T-cell (primary cell): ENCODE measurements around the gene RAB40A. TPM values are rescaled to one million over a fixed set of nuclear protein-coding genes. Genes with fewer than 3 reads are reported as not detected.
A peak's percentile ranks its signal among the peaks of the same experiment; 100 is the strongest.
"Not testable (repeated sequence)": the region's sequence is repeated elsewhere in the genome, so short reads cannot be mapped to it uniquely, and the experiment has no call there.

Source experiments
- ATAC-seq, 4 experiments: fragments of 200-7000 bp in 3 of 4; fragments of 150-1000 bp in 1 of 4; cut with Tn5 transposase; replicated peaks in 1 of 4; 1 replicate in 3 of 4; 2 replicates in 1 of 4; pipeline ENCODE4 v1.10.0; 2021; ENCODE audit warnings: moderate library complexity in 3 of 4, mild to moderate bottlenecking in 2 of 4, moderate number of reproducible peaks in 1 of 4
- CTCF ChIA-PET, 2 donors: fragments of 300-600 bp; sonication (Branson Sonifier 250); formaldehyde crosslinking; loops; one replicate each; lab custom pipeline; 2022; ENCODE audit warnings: antibody characterized with exemption in 2 of 2; lab: Charles Lee
- POLR2A ChIA-PET, 2 donors: fragments of 300-600 bp; sonication (Branson Sonifier 250); formaldehyde crosslinking; loops; one replicate each; lab custom pipeline; 2022; ENCODE audit warnings: antibody characterized with exemption in 2 of 2; lab: Charles Lee
- DNase-seq, 35 experiments: peaks; one replicate each; pipeline versions ENCODE4 v3.0.0 to v3.0.0-alpha.2; 2013 to 2023
- H3K27ac ChIP-seq: one replicate; pipeline ENCODE4 v1.5.1; 2013; ENCODE audit warnings: low read length
- H3K27me3 ChIP-seq, 2 experiments: replicated peaks in 1 of 2; 1 replicate in 1 of 2; 2 replicates in 1 of 2; pipeline versions ENCODE4 v1.6.1 to v1.7.0; 2013; ENCODE audit warnings: low read length in 1 of 2, mixed read lengths in 1 of 2; ENCODE audit not compliant: control insufficient read depth in 2 of 2, insufficient read depth in 2 of 2; ENCODE audit errors: extremely low read depth in 1 of 2
- H3K36me3 ChIP-seq, 2 donors: 1 replicate in 1 of 2; 2 replicates in 1 of 2; pipeline versions ENCODE4 v1.6.1 to v1.7.0; 2013; ENCODE audit warnings: low read length in 1 of 2; ENCODE audit not compliant: control insufficient read depth in 2 of 2, insufficient read depth in 1 of 2; ENCODE audit errors: extremely low read depth in 1 of 2
- H3K4me1 ChIP-seq, 2 experiments: 1 replicate in 1 of 2; 2 replicates in 1 of 2; pipeline versions ENCODE4 v1.6.1 to v1.7.0; 2013; ENCODE audit warnings: low read length in 2 of 2, mixed read lengths in 1 of 2; ENCODE audit not compliant: insufficient read depth in 2 of 2, control insufficient read depth in 1 of 2; ENCODE audit errors: extremely low read depth in 1 of 2
- H3K4me3 ChIP-seq, 2 donors: 1 replicate in 1 of 2; 2 replicates in 1 of 2; pipeline versions ENCODE4 v1.5.1 to v1.7.0; 2013; ENCODE audit warnings: mild to moderate bottlenecking in 2 of 2, low read length in 1 of 2, moderate library complexity in 1 of 2; ENCODE audit not compliant: control insufficient read depth in 1 of 2; ENCODE audit errors: extremely low read depth in 1 of 2
- H3K9me3 ChIP-seq: 2 replicates; pipeline ENCODE4 v1.7.0; 2013
- H3K27ac Mint-ChIP-seq, 2 donors: one replicate each; pipeline ENCODE4 v1.8.0; 2020 to 2021; ENCODE audit warnings: mild to moderate bottlenecking in 2 of 2, mixed read lengths in 2 of 2
- H3K27me3 Mint-ChIP-seq, 2 donors: one replicate each; pipeline ENCODE4 v1.8.0; 2021 to 2022; ENCODE audit warnings: mixed read lengths in 2 of 2
- H3K36me3 Mint-ChIP-seq: one replicate; pipeline ENCODE4 v1.8.0; 2021; ENCODE audit warnings: mixed read lengths
- H3K4me1 Mint-ChIP-seq, 3 donors: one replicate each; pipeline ENCODE4 v1.8.0; 2020 to 2022; ENCODE audit warnings: mixed read lengths in 3 of 3, mild to moderate bottlenecking in 1 of 3
- H3K4me3 Mint-ChIP-seq, 3 donors: one replicate each; pipeline ENCODE4 v1.8.0; 2020 to 2022; ENCODE audit warnings: mild to moderate bottlenecking in 3 of 3, mixed read lengths in 3 of 3, moderate library complexity in 3 of 3
- H3K9me3 Mint-ChIP-seq, 3 donors: one replicate each; pipeline ENCODE4 v1.8.0; 2020 to 2022; ENCODE audit warnings: mixed read lengths in 3 of 3
- WGBS: methylation state at CpG from one replicate; pipeline ENCODE4 v1.1.5; 2013; ENCODE audit warnings: missing lambda C conversion rate; ENCODE audit not compliant: insufficient coverage; 5-methylcytosine and 5-hydroxymethylcytosine counted together
- total RNA-seq, 35 experiments: library from RNA in 6 of 35; stranded (reverse) in 6 of 35; fragments of 120-200 nt in 1 of 35; gene quantifications; one replicate each; pipeline versions ENCODE4 v1.2.1 to v1.2.4 and lab custom pipeline; 2013 to 2026

The RAB40A gene
- total RNA-seq, 5 donors from 2014 or later (not counting 1 experiment from before 2014, with no cell fraction given) = 0.07 to 0.18 (median 0.16) TPM; not detected in 2

DNA sequence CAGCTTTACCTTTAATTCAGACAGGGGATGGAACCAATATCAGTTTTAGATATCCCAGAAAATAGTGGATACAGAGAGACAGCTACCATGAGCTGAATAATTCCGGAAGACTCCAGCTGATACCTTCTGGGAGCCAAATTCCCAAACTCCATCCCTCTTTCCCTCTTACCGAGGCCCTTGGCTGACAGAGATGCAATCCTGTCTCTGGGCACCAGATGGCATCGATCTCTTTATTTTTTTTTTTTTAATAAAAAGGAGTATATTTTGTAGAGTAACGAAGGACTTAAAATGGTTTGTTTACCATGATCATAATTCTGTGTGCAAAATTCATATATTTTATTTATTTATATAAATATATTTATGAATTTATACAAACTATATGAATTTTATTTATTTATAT, 31.0 kb downstream of the RAB40A start:
- no peaks in the 10 kb centered on the region for H3K9me3 ChIP-seq
- POLR2A ChIA-PET = interaction anchor here in 1 of 2 donors (0.7 kb wide), 1 partner anchor 24 kb away, joined by 5 read pairs; no protein-coding TSS in a partner anchor
- no CpG with 5 or more reads among the region's 4 CpGs for WGBS

DNA sequence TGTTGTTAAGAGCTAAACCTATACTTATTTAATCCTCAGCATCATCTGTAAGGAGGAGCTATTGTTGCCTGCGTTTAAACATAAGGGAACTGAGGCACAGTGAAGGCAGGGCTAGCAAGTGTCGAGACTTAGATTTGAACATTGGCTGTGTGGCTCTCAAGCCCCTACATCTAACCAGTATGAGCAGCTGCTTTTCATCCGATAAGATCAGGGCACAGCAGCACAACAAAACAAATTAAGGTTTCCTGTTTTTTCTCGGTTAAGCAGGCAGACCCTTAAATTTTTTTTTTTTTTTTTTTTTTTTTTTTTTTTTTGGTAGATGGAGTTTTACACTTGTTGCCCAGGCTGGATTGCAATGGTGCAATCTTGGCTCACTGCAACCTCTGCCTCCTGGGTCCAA, 35.6 kb downstream of the RAB40A start:
- no peak overlapping the region for H3K27ac Mint-ChIP-seq
- H3K9me3 Mint-ChIP-seq = no peaks in the 10 kb centered on the region
- H3K4me1 Mint-ChIP-seq = peaks cover 0 to 14% (median 0%) of the 10 kb centered on the region in 3 donors
- DNase-seq (peak in 2 of 35 experiments; percentile 7 to 23), ATAC-seq (peak; percentile 37 to 67 (median 51))
- H3K27me3 Mint-ChIP-seq = peaks cover 0 to 7% of the 10 kb centered on the region in 2 donors
- ChIA-PET POLR2A (interaction anchor here in 1 of 2 donors (1.2 kb wide), 1 partner anchor 20 kb away, joined by 3 read pairs; no protein-coding TSS in a partner anchor), CTCF (interaction anchor here in 1 of 2 donors (0.8 to 1.1 kb wide), 2 partner anchors 9 to 15 kb away, joined by 3 read pairs; no protein-coding TSS in a partner anchor)
- WGBS = no CpG with 5 or more reads among the region's 4 CpGs
- H3K27me3 ChIP-seq = no peaks in the 10 kb centered on the region
- H3K36me3 ChIP-seq = no peaks in the 10 kb centered on the region
- H3K4me1 ChIP-seq = no peaks in the 10 kb centered on the region
- no peaks in the 10 kb centered on the region for H3K36me3 Mint-ChIP-seq
- H3K4me3 Mint-ChIP-seq = no peak overlapping the region
- H3K27ac ChIP-seq = no peak overlapping the region
- no peaks in the 10 kb centered on the region for H3K9me3 ChIP-seq
- H3K4me3 ChIP-seq = no peak overlapping the region

More for the DNA sequence above, 31.0 kb downstream of the RAB40A start:
- Mint-ChIP-seq H3K27me3 (peaks cover 0 to under 1% of the 10 kb centered on the region in 2 donors), H3K36me3 (no peaks in the 10 kb centered on the region), H3K4me3 (no peak overlapping the region), H3K9me3 (no peaks in the 10 kb centered on the region), H3K4me1 (peaks cover 0 to 8% (median 0%) of the 10 kb centered on the region in 3 donors), H3K27ac (no peak overlapping the region)
- Histone ChIP-seq H3K4me1 (no peaks in the 10 kb centered on the region), H3K27me3 (no peaks in the 10 kb centered on the region), H3K27ac (no peak overlapping the region), H3K36me3 (no peaks in the 10 kb centered on the region), H3K4me3 (no peak overlapping the region)
- CTCF ChIA-PET = interaction anchor here in 1 of 2 donors (0.7 kb wide), 1 partner anchor 395 kb away, joined by 3 read pairs; no protein-coding TSS in a partner anchor
- DNase-seq = no peak
- ATAC-seq = no peak

DNA sequence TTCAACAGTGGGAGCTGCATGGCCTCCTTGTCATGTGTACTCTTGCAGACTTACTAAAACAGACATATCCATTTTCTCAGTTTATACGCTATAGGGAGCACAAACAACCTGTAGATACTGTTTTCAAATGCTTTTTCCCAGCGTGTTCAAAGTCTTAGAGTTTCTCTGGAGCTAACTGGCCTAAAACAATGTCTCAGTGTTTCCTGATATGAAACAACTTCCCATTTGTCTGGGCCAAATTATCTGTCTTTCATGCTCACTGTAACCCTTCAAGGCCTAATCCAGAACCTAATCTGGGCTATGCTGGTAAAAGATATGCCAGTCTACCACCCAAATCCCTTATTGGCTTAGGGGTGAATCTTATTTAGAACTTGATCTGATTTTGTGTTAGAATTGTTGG, 38.8 kb downstream of the RAB40A start:
- DNase-seq = no peak
- Histone ChIP-seq H3K27ac (no peak overlapping the region), H3K4me3 (no peak overlapping the region), H3K36me3 (no peaks in the 10 kb centered on the region), H3K4me1 (no peaks in the 10 kb centered on the region), H3K9me3 (no peaks in the 10 kb centered on the region), H3K27me3 (no peaks in the 10 kb centered on the region)
- ATAC-seq = no peak
- Mint-ChIP-seq H3K9me3 (no peaks in the 10 kb centered on the region), H3K4me3 (no peak overlapping the region), H3K27ac (no peak overlapping the region), H3K4me1 (peaks cover 0 to 14% (median 0%) of the 10 kb centered on the region in 3 donors), H3K27me3 (peaks cover 0 to 7% of the 10 kb centered on the region in 2 donors), H3K36me3 (no peaks in the 10 kb centered on the region)
- no CpG with 5 or more reads among the region's 2 CpGs for WGBS
- CTCF ChIA-PET = no interaction called here
- POLR2A ChIA-PET = no interaction called here

DNA sequence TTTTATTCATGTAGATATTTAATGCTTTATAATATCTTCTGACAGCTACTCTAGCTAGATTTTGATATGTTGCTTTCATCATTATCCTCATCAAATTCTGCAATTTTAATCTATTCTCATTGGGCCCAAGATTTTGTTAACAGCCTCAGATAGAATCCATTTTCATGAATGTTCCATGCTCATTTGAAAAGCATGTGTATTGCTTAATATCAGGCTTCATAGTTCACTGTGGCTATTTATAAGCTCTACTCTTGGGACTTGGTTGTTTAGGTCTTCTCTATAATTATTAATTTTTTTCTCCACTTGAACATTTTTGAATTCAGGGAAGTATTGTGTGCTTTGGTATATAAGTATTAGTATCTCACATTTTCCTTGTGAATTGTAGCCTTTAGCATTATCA, 41.8 kb downstream of the RAB40A start:
- no peak overlapping the region for H3K27ac ChIP-seq
- H3K27me3 Mint-ChIP-seq = peaks cover 0 to 7% of the 10 kb centered on the region in 2 donors
- ATAC-seq (no peak), DNase-seq (no peak)
- H3K4me1 Mint-ChIP-seq = peaks cover 0 to 1% (median 0%) of the 10 kb centered on the region in 3 donors
- no peaks in the 10 kb centered on the region for H3K9me3 Mint-ChIP-seq
- no peak overlapping the region for H3K4me3 Mint-ChIP-seq
- no peaks in the 10 kb centered on the region for H3K4me1 ChIP-seq
- CTCF ChIA-PET = no interaction called here
- H3K36me3 Mint-ChIP-seq = no peaks in the 10 kb centered on the region
- POLR2A ChIA-PET = no interaction called here
- H3K4me3 ChIP-seq = no peak overlapping the region
- H3K27ac Mint-ChIP-seq = no peak overlapping the region
- no peaks in the 10 kb centered on the region for H3K27me3 ChIP-seq
- no peaks in the 10 kb centered on the region for H3K9me3 ChIP-seq
- no peaks in the 10 kb centered on the region for H3K36me3 ChIP-seq

DNA sequence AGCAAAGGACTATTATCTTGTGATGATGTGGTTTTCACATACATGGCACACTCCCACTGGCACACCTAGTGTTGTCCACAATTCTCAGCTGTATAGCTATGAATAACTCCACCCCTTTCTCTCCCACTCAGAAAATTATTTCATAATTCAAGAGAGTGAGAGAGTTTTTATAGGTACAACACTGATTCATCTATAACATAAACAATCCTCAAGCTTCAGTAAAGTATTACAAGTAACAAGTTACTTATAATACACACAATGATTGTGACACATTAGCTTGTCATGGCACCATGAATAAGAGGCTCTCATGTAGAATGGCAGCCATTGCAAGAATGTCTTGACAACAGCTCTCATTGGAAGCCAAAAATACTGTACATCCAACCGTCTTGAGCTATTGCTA, 43.9 kb downstream of the RAB40A start:
- Mint-ChIP-seq H3K36me3 (no peaks in the 10 kb centered on the region), H3K4me3 (no peak overlapping the region), H3K27ac (no peak overlapping the region), H3K4me1 (no peaks in the 10 kb centered on the region), H3K9me3 (no peaks in the 10 kb centered on the region), H3K27me3 (peaks cover 0 to 13% of the 10 kb centered on the region in 2 donors)
- Histone ChIP-seq H3K27ac (no peak overlapping the region), H3K9me3 (no peaks in the 10 kb centered on the region), H3K4me1 (no peaks in the 10 kb centered on the region), H3K4me3 (no peak overlapping the region), H3K36me3 (no peaks in the 10 kb centered on the region), H3K27me3 (no peaks in the 10 kb centered on the region)
- ATAC-seq = no peak
- POLR2A ChIA-PET = no interaction called here
- no CpG with 5 or more reads among the region's 1 CpG for WGBS
- CTCF ChIA-PET = interaction anchor here in 1 of 2 donors (0.5 kb wide), 1 partner anchor 224 kb away, joined by 6 read pairs; no protein-coding TSS in a partner anchor
- no peak for DNase-seq

DNA sequence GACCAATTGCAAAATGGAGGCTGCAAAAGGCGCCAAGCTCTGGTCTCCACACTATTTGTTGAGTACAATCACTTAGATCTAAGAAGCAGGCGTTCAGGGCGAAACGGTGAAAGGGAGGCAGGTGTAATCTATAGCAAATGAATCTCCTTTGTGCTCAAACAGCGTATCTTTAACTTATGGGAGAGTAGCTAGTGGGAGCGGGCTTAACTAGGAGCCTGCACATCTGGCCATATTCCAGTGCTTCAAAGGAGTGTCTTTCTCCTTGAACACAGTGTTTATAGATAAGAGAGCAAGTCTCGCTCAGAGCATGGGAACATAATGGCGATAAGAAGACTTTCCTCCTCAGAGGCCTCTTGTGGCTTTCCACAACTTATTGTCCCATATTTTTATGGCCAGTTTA, 49.3 kb downstream of the RAB40A start:
- CTCF ChIA-PET = interaction anchor here in 1 of 2 donors (1.3 kb wide), 1 partner anchor 126 kb away, joined by 3 read pairs; no protein-coding TSS in a partner anchor
- H3K4me3 Mint-ChIP-seq, H3K4me1 ChIP-seq, POLR2A ChIA-PET, H3K9me3 Mint-ChIP-seq, H3K27ac ChIP-seq, H3K4me3 ChIP-seq, H3K36me3 Mint-ChIP-seq, DNase-seq, H3K27me3 ChIP-seq, H3K4me1 Mint-ChIP-seq, H3K9me3 ChIP-seq, H3K36me3 ChIP-seq, H3K27ac Mint-ChIP-seq, ATAC-seq: not testable (repeated sequence)
- no CpG with 5 or more reads among the region's 8 CpGs for WGBS
- peaks cover 0 to 23% of the 10 kb centered on the region in 2 donors for H3K27me3 Mint-ChIP-seq
